ENCODE results near the gene HSH2D.
A peak's percentile ranks its signal among the peaks of the same experiment; 100 is the strongest.

HSH2D gene

GRCh38 chr19:16121141-16121540 lies 22.3 kb upstream of the HSH2D start:
- no peak for DNase-seq

GRCh38 chr19:16121967-16122366 lies 21.5 kb upstream of the HSH2D start:
- no peak for DNase-seq

- no peak for DNase-seq
These were observed 18.5 kb upstream of the HSH2D start for GRCh38 chr19:16124953-16125352.

- DNase-seq, result no peak
These were observed 17.6 kb upstream of the HSH2D start for GRCh38 chr19:16125737-16126495.

GRCh38 chr19:16127080-16127479 lies 16.4 kb upstream of the HSH2D start:
- no peak for DNase-seq

- no peak for DNase-seq
These were observed 15.6 kb upstream of the HSH2D start for GRCh38 chr19:16127776-16128371.

- no peak for DNase-seq
These were observed 11.8 kb upstream of the HSH2D start for GRCh38 chr19:16131648-16132047.

- no peak for DNase-seq
These were observed 9.7 kb upstream of the HSH2D start for GRCh38 chr19:16133818-16134217.

GRCh38 chr19:16134510-16134909 lies 9.0 kb upstream of the HSH2D start:
- DNase-seq, result no peak

- DNase-seq, result no peak
These were observed 7.9 kb upstream of the HSH2D start for GRCh38 chr19:16135430-16136127.

GRCh38 chr19:16136185-16136999 lies 7.1 kb upstream of the HSH2D start:
- no peak for DNase-seq

GRCh38 chr19:16139752-16140151 lies 3.7 kb upstream of the HSH2D start:
- DNase-seq, result no peak

GRCh38 chr19:16141043-16141442 lies 2.4 kb upstream of the HSH2D start:
- DNase-seq, result no peak

GRCh38 chr19:16142032-16142580 lies 1.4 kb upstream of the HSH2D start:
- DNase-seq, result peak; percentile 73

- no peak for DNase-seq
These were observed 714 bp downstream of the HSH2D start for GRCh38 chr19:16144216-16144581.

GRCh38 chr19:16146112-16146511 lies 2.6 kb downstream of the HSH2D start:
- no peak for DNase-seq

GRCh38 chr19:16148443-16149229 lies 5.2 kb downstream of the HSH2D start:
- no peak for DNase-seq

- DNase-seq, result no peak
These were observed 10.3 kb downstream of the HSH2D start for GRCh38 chr19:16153582-16154336.

- DNase-seq, result no peak
These were observed 11.1 kb downstream of the HSH2D start for GRCh38 chr19:16154557-16154956.

- no peak for DNase-seq
These were observed 11.6 kb downstream of the HSH2D start for GRCh38 chr19:16155128-16155527.

GRCh38 chr19:16156904-16157303 lies 13.4 kb downstream of the HSH2D start:
- DNase-seq, result no peak

All from suppressor macrophage treated with lipopolysaccharide for 4 hours (primary cell).